ENCODE measurements around the gene VEGFD. TPM values are rescaled to one million over a fixed set of nuclear protein-coding genes. Genes with fewer than 3 reads are reported as not detected.

The VEGFD gene
- total and polyA plus RNA-seq, 9 of the 15 experiments (the other 6 are each of a cell fraction or from before 2014, with no cell fraction given), result 0.03 TPM; not detected in 8

- Histone ChIP-seq H3K79me2 (ENCODE audit: control insufficient read depth, insufficient read depth, low read length) (no peaks in the 10 kb centered on the region), H3K9me3 (replicated peaks; ENCODE audit: control insufficient read depth, insufficient read depth, low read depth, low read length) (no peaks in the 10 kb centered on the region), H3K27me3 (ENCODE audit: control insufficient read depth in 2 of 2, insufficient read depth in 2 of 2, low read length in 2 of 2) (no peaks in the 10 kb centered on the region), H3K4me3 (no peak overlapping the region), H3K36me3 (ENCODE audit: control insufficient read depth, insufficient read depth, low read length) (peaks cover 44% of the 10 kb centered on the region), H3K27ac (ENCODE audit: extremely low read depth, low read depth, low read length) (no peak overlapping the region), H4K20me1 (replicated peaks; ENCODE audit: control insufficient read depth, insufficient read depth, low read length) (no peaks in the 10 kb centered on the region), H3K9me1 (ENCODE audit: control insufficient read depth, insufficient read depth, low read length) (no peaks in the 10 kb centered on the region), H3K9ac (ENCODE audit: insufficient read depth in 1 of 2, low read depth in 2 of 2, low read length in 2 of 2) (no peak overlapping the region), H3K4me2 (ENCODE audit: insufficient read depth, low read length) (no peak overlapping the region), H3K4me1 (replicated peaks in 1 of 2; ENCODE audit: control insufficient read depth in 2 of 2, insufficient read depth in 2 of 2, low read length in 2 of 2) (no peaks in the 10 kb centered on the region), H2AFZ (ENCODE audit: low read depth, low read length) (no peak overlapping the region)
- ChIA-PET POLR2A (no interaction called here), CTCF (ENCODE audit: low intra/inter-chr PET ratio) (no interaction called here)
- no peak for DNase-seq (ENCODE audit: extremely low read depth in 1 of 4, low spot score in 3 of 4)
- no peak for FAIRE-seq
- WGBS (ENCODE audit: insufficient coverage, low coverage, missing lambda C conversion rate), result 67% methylated on average over 4 of the region's 4 CpGs
- TF ChIP-seq BRF1 (IDR thresholded peaks at IDR 0.05; ENCODE audit: borderline replicate concordance, extremely low read depth, insufficient read length), result no peak
- TF ChIP-seq ZNF175 (CRISPR knock-in tag; IDR thresholded peaks at IDR 0.05; ENCODE audit: low read depth), result no peak
- no peak for TF ChIP-seq NRF1 (conservative IDR thresholded peaks at IDR 0.05 in 1 of 2, IDR thresholded peaks at IDR 0.05 in 1 of 2)
- TF ChIP-seq DIDO1 (tag; IDR thresholded peaks at IDR 0.05; ENCODE audit: low read depth), result no peak
- no peak for TF ChIP-seq MTA1 (IDR thresholded peaks at IDR 0.05; ENCODE audit: borderline replicate concordance)
- TF ChIP-seq SMARCE1 (IDR thresholded peaks at IDR 0.05), result no peak
- TF ChIP-seq BMI1 (IDR thresholded peaks at IDR 0.05; ENCODE audit: low read length), result no peak
- TF ChIP-seq ZNF124 (CRISPR knock-in tag; IDR thresholded peaks at IDR 0.05), result no peak
- TF ChIP-seq MEF2D (tag; conservative IDR thresholded peaks at IDR 0.05; ENCODE audit: low read depth), result no peak
- TF ChIP-seq SRSF1 (IDR thresholded peaks at IDR 0.05; ENCODE audit: low read depth, low read length), result no peak
- no peak for TF ChIP-seq NR0B1 (IDR thresholded peaks at IDR 0.05; ENCODE audit: partially characterized antibody)
- TF ChIP-seq XRCC5 (IDR thresholded peaks at IDR 0.05; ENCODE audit: low read depth, low read length), result no peak
- ATAC-seq, result no peak
- no TSS peak for BruUV-seq (replicated peaks)
- intact Hi-C loops (cut with micrococcal nuclease) (no loop called here), in situ Hi-C loops (cut with MboI) (no loop called here)
Observed at GRCh38 chrX:15320297-15320696, 63.9 kb downstream of the VEGFD start.
